WTC11 (cell line): ENCODE measurements around the gene TRIM29. TPM values are rescaled to one million over a fixed set of nuclear protein-coding genes. Genes with fewer than 3 reads are reported as not detected.

ENCODE experiments used
- ATAC-seq: fragments of 200-7000 bp; cut with Tn5 transposase; 2 replicates; pipeline ENCODE4 v1.10.0; 2021; ENCODE audit warnings: mild to moderate bottlenecking, moderate library complexity
- CTCF ChIA-PET: fragments of 300-600 bp; sonication (Branson Sonifier 250); formaldehyde crosslinking; loops from one replicate; lab custom pipeline; 2021; ENCODE audit warnings: antibody characterized with exemption; lab: Charles Lee
- POLR2A ChIA-PET: fragments of 350-600 bp; sonication (Branson Sonifier 250); formaldehyde crosslinking; loops from one replicate; lab custom pipeline; 2021; ENCODE audit warnings: antibody characterized with exemption; lab: Charles Lee
- DNase-seq: peaks from one replicate; pipeline ENCODE4 v3.0.0; 2021; ENCODE audit warnings: low spot score
- H3K27ac Mint-ChIP-seq: 2 replicates; pipeline ENCODE4 v1.8.0; 2021; ENCODE audit warnings: mixed read lengths
- H3K27me3 Mint-ChIP-seq: 2 replicates; pipeline ENCODE4 v1.8.0; 2021; ENCODE audit warnings: low read depth, mild to moderate bottlenecking, moderate library complexity, mixed read lengths
- H3K36me3 Mint-ChIP-seq: 2 replicates; pipeline ENCODE4 v1.8.0; 2021; ENCODE audit warnings: mixed read lengths
- H3K4me1 Mint-ChIP-seq: 2 replicates; pipeline ENCODE4 v1.8.0; 2022; ENCODE audit warnings: mixed read lengths
- H3K4me3 Mint-ChIP-seq: 2 replicates; pipeline ENCODE4 v1.8.0; 2021; ENCODE audit warnings: mild to moderate bottlenecking, moderate library complexity, mixed read lengths
- H3K9me3 Mint-ChIP-seq: 2 replicates; pipeline ENCODE4 v1.8.0; 2021; ENCODE audit warnings: mixed read lengths
- ETV6 ChIP-seq: sonication (generic); formaldehyde crosslinking; IDR thresholded peaks from 2 replicates; pipeline ENCODE4 v1.8.1; 2022; ENCODE audit warnings: mild to moderate bottlenecking, missing genetic modification reagents
- GTF2I ChIP-seq: fragments of 250-450 bp; sonication (Bioruptor Pico); conservative IDR thresholded peaks from 2 replicates; pipeline ENCODE4 v1.4.0; 2021; ENCODE audit warnings: mild to moderate bottlenecking
- HMGA2 ChIP-seq: fragments of 250-450 bp; sonication (Bioruptor Pico); IDR thresholded peaks from 2 replicates; pipeline ENCODE4 v1.4.0; 2021; ENCODE audit warnings: mild to moderate bottlenecking, moderate library complexity
- NFYB ChIP-seq: sonication (generic); formaldehyde crosslinking; conservative IDR thresholded peaks from 2 replicates; pipeline ENCODE4 v1.8.0; 2022; ENCODE audit warnings: low read depth, missing genetic modification reagents
- OVOL2 ChIP-seq: fragments of 250-450 bp; sonication (Bioruptor Pico); IDR thresholded peaks from 2 replicates; pipeline ENCODE4 v1.9.0; 2021; ENCODE audit warnings: mild to moderate bottlenecking, borderline replicate concordance
- RORB ChIP-seq: fragments of 250-450 bp; sonication (Bioruptor Pico); IDR thresholded peaks from 2 replicates; pipeline ENCODE4 v1.9.0; 2021; ENCODE audit warnings: mild to moderate bottlenecking
- SOX15 ChIP-seq: fragments of 250-450 bp; sonication (Bioruptor Pico); IDR thresholded peaks from 2 replicates; pipeline ENCODE4 v1.9.0; 2021; ENCODE audit warnings: mild to moderate bottlenecking
- ZNF219 ChIP-seq: sonication (generic); formaldehyde crosslinking; IDR thresholded peaks from 2 replicates; pipeline ENCODE4 v1.8.0; 2023; ENCODE audit warnings: missing genetic modification reagents, mild to moderate bottlenecking, borderline replicate concordance
- total RNA-seq: library from RNA; stranded (reverse); gene quantifications from 3 replicates; pipeline ENCODE4 v1.2.3, GENCODE V29; 2021
- TF ChIP-seq, protein P1 (sequence below): sonication (generic); formaldehyde crosslinking; IDR thresholded peaks from 2 replicates; pipeline ENCODE4 v1.8.0; 2022; ENCODE audit warnings: mild to moderate bottlenecking, missing genetic modification reagents
- TF ChIP-seq, protein P2 (sequence below): sonication (generic); formaldehyde crosslinking; conservative IDR thresholded peaks from 2 replicates; pipeline ENCODE4 v1.8.1; 2022; ENCODE audit warnings: mild to moderate bottlenecking, missing genetic modification reagents
- TF ChIP-seq, protein P3 (sequence below): fragments of 250-450 bp; sonication (Bioruptor Pico); IDR thresholded peaks from 2 replicates; pipeline ENCODE4 v1.9.0; 2021; ENCODE audit warnings: mild to moderate bottlenecking
- TF ChIP-seq, protein P4 (sequence below): sonication (generic); formaldehyde crosslinking; IDR thresholded peaks from 2 replicates; pipeline ENCODE4 v1.8.0; 2022; ENCODE audit warnings: missing genetic modification reagents
- TF ChIP-seq, protein P5 (sequence below): sonication (generic); formaldehyde crosslinking; IDR thresholded peaks from 2 replicates; pipeline ENCODE4 v1.8.1; 2022; ENCODE audit warnings: missing genetic modification reagents, borderline replicate concordance
- TF ChIP-seq, protein P6 (sequence below): sonication (generic); formaldehyde crosslinking; IDR thresholded peaks from 2 replicates; pipeline ENCODE4 v1.8.1; 2022; ENCODE audit warnings: mild to moderate bottlenecking, moderate library complexity, missing genetic modification reagents
- TF ChIP-seq, protein P7 (sequence below): sonication (generic); formaldehyde crosslinking; conservative IDR thresholded peaks from 2 replicates; pipeline ENCODE4 v1.8.1; 2023; ENCODE audit warnings: mild to moderate bottlenecking, low read depth, missing genetic modification reagents, moderate library complexity

TRIM29 gene
- total RNA-seq, 1 experiment from 2014 or later: 0.11 TPM

DNA sequence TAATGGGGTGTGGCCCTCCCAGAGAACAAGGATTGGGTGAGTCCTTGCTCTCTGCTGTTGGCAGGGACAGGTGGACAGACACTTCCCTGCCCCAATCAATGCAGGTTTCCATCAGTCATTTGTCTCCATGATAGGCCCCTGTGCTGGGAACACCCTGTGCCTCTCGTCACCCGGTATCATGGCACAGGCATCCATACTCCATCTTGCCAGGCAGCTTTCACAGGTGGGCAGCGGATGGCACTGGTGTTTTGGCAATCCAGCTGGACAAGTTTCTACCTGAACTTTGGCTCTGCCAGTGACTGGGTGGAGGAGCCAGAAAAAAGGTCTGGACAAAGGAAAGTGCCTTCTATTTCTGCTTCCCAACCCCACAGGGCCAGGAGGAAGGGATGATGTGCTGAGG lies 47.5 kb downstream of the TRIM29 start (continued):
- TF ChIP-seq, protein P1, sequence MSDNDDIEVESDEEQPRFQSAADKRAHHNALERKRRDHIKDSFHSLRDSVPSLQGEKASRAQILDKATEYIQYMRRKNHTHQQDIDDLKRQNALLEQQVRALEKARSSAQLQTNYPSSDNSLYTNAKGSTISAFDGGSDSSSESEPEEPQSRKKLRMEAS (CRISPR knock-in tag): no peak
- TF ChIP-seq OVOL2 (CRISPR knock-in tag): no peak
- TF ChIP-seq, protein P2, sequence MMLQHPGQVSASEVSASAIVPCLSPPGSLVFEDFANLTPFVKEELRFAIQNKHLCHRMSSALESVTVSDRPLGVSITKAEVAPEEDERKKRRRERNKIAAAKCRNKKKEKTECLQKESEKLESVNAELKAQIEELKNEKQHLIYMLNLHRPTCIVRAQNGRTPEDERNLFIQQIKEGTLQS (CRISPR knock-in tag): no peak
- TF ChIP-seq, protein P3, sequence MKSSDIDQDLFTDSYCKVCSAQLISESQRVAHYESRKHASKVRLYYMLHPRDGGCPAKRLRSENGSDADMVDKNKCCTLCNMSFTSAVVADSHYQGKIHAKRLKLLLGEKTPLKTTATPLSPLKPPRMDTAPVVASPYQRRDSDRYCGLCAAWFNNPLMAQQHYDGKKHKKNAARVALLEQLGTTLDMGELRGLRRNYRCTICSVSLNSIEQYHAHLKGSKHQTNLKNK (CRISPR knock-in tag): no peak
- TF ChIP-seq, protein P4, sequence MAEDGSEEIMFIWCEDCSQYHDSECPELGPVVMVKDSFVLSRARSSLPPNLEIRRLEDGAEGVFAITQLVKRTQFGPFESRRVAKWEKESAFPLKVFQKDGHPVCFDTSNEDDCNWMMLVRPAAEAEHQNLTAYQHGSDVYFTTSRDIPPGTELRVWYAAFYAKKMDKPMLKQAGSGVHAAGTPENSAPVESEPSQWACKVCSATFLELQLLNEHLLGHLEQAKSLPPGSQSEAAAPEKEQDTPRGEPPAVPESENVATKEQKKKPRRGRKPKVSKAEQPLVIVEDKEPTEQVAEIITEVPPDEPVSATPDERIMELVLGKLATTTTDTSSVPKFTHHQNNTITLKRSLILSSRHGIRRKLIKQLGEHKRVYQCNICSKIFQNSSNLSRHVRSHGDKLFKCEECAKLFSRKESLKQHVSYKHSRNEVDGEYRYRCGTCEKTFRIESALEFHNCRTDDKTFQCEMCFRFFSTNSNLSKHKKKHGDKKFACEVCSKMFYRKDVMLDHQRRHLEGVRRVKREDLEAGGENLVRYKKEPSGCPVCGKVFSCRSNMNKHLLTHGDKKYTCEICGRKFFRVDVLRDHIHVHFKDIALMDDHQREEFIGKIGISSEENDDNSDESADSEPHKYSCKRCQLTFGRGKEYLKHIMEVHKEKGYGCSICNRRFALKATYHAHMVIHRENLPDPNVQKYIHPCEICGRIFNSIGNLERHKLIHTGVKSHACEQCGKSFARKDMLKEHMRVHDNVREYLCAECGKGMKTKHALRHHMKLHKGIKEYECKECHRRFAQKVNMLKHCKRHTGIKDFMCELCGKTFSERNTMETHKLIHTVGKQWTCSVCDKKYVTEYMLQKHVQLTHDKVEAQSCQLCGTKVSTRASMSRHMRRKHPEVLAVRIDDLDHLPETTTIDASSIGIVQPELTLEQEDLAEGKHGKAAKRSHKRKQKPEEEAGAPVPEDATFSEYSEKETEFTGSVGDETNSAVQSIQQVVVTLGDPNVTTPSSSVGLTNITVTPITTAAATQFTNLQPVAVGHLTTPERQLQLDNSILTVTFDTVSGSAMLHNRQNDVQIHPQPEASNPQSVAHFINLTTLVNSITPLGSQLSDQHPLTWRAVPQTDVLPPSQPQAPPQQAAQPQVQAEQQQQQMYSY (CRISPR knock-in tag): no peak
- TF ChIP-seq HMGA2 (CRISPR knock-in tag): no peak
- TF ChIP-seq, all 79 proteins: peak for 0

DNA sequence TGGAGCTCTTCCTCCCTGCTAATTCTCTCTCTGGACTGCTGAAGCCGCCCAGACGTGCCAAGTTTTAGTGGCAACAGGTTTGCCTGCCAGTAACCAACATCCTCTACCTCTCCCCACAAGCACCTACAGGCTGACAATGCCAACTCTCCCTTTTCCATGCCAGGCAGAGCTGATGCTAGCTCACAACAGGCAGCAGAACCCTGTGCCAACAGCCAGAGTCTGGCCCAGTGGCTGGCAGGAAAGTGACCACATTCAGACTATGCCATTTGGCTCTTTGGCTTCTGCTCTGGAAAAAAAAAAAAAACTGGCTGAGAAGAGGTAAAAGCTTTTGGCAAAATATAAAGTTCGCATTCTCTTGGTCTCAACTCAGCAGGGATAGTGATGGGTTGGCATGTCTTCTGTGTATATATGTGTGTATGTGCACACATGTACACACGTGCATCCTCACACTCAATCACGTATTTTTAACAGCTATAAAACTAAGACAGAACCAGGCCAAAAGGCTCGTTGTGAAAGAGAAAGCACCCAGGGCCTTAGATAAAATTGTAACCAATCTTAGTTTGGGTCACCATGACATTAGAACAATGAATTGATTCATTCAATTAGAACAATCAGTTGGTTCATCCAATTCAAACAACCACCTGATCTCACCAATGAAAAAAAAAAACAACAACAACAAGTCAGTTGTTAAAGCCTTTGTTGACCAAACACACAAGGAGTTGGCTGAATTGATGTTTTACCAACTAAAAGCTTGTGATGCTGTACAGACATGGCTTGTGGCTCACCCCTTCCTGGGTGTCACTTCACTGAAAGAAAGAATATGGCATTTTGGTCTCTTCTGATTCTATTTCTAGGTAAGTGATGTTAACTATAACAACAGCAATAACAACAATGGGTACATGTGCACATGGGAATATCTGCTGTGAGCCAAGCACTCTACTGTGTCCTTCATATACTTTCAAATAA lies 48.6 kb downstream of the TRIM29 start:
- H3K4me3 Mint-ChIP-seq: no peak overlapping the region
- no peak for TF ChIP-seq ETV6 (CRISPR knock-in tag)
- TF ChIP-seq ZNF219 (CRISPR knock-in tag): no peak
- TF ChIP-seq, protein P5, sequence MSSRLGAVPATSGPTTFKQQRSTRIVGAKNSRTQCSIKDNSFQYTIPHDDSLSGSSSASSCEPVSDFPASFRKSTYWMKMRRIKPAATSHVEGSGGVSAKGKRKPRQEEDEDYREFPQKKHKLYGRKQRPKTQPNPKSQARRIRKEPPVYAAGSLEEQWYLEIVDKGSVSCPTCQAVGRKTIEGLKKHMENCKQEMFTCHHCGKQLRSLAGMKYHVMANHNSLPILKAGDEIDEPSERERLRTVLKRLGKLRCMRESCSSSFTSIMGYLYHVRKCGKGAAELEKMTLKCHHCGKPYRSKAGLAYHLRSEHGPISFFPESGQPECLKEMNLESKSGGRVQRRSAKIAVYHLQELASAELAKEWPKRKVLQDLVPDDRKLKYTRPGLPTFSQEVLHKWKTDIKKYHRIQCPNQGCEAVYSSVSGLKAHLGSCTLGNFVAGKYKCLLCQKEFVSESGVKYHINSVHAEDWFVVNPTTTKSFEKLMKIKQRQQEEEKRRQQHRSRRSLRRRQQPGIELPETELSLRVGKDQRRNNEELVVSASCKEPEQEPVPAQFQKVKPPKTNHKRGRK (CRISPR knock-in tag): no peak
- no peak for TF ChIP-seq SOX15 (CRISPR knock-in tag)
- no peak for TF ChIP-seq GTF2I
- TF ChIP-seq, protein P6, sequence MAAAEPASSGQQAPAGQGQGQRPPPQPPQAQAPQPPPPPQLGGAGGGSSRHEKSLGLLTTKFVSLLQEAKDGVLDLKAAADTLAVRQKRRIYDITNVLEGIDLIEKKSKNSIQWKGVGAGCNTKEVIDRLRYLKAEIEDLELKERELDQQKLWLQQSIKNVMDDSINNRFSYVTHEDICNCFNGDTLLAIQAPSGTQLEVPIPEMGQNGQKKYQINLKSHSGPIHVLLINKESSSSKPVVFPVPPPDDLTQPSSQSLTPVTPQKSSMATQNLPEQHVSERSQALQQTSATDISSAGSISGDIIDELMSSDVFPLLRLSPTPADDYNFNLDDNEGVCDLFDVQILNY (CRISPR knock-in tag): no peak
- TF ChIP-seq, protein P7, sequence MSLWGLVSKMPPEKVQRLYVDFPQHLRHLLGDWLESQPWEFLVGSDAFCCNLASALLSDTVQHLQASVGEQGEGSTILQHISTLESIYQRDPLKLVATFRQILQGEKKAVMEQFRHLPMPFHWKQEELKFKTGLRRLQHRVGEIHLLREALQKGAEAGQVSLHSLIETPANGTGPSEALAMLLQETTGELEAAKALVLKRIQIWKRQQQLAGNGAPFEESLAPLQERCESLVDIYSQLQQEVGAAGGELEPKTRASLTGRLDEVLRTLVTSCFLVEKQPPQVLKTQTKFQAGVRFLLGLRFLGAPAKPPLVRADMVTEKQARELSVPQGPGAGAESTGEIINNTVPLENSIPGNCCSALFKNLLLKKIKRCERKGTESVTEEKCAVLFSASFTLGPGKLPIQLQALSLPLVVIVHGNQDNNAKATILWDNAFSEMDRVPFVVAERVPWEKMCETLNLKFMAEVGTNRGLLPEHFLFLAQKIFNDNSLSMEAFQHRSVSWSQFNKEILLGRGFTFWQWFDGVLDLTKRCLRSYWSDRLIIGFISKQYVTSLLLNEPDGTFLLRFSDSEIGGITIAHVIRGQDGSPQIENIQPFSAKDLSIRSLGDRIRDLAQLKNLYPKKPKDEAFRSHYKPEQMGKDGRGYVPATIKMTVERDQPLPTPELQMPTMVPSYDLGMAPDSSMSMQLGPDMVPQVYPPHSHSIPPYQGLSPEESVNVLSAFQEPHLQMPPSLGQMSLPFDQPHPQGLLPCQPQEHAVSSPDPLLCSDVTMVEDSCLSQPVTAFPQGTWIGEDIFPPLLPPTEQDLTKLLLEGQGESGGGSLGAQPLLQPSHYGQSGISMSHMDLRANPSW (CRISPR knock-in tag): no peak
- TF ChIP-seq, protein P4 (CRISPR knock-in tag): no peak
- no peak for TF ChIP-seq RORB
- TF ChIP-seq NFYB (CRISPR knock-in tag): no peak
- TF ChIP-seq, all 79 proteins: peak for 0
- Mint-ChIP-seq H3K36me3 (peaks cover 12% of the 10 kb centered on the region), H3K9me3 (peaks cover 12% of the 10 kb centered on the region), H3K27ac (no peak overlapping the region; the same call in 1 of the 2 replicates), H3K4me1 (peaks cover 13% of the 10 kb centered on the region), H3K27me3 (peaks cover 11% of the 10 kb centered on the region)
- DNase-seq: no peak
- ATAC-seq: no peak
- ChIA-PET CTCF (interaction anchor here (2.0 to 4.0 kb wide), 3 partner anchors 9 to 76 kb away, joined by 4 to 18 read pairs (median 14); no protein-coding TSS in a partner anchor), POLR2A (no interaction called here)
